Breast epithelium (tissue), 3 donors: ENCODE results near the gene TIE1.

Experiments used
- CTCF ChIP-seq, 3 donors: fragments of 450-650 bp; IDR thresholded peaks; one replicate each; pipeline ENCODE4 v1.5.1; 2016 to 2017; ENCODE audit warnings: antibody characterized with exemption in 3 of 3, mild to moderate bottlenecking in 3 of 3, moderate library complexity in 3 of 3
- POLR2A ChIP-seq: fragments of 450-650 bp; IDR thresholded peaks from one replicate; pipeline ENCODE4 v1.6.1; 2016; ENCODE audit warnings: antibody characterized with exemption, mild to moderate bottlenecking, moderate library complexity
- POLR2AphosphoS5 ChIP-seq, 3 donors: sonication (generic); formaldehyde crosslinking; IDR thresholded peaks; one replicate each; pipeline ENCODE4 v1.6.1; 2017; ENCODE audit warnings: antibody characterized with exemption in 3 of 3

GRCh38 chr1:43280692-43281091 lies 20.1 kb upstream of the TIE1 start:
- TF ChIP-seq CTCF (IDR thresholded peaks at IDR 0.05) (no peak), POLR2AphosphoS5 (IDR thresholded peaks at IDR 0.05) (no peak), POLR2A (no peak)
